ENCODE data around the gene KCNT2. TPM values are rescaled to one million over a fixed set of nuclear protein-coding genes. Genes with fewer than 3 reads are reported as not detected.
A peak's percentile ranks its signal among the peaks of the same experiment; 100 is the strongest.

KCNT2 gene
- polyA plus RNA-seq, 1 donor from 2014 or later, result 21.4 TPM

DNA sequence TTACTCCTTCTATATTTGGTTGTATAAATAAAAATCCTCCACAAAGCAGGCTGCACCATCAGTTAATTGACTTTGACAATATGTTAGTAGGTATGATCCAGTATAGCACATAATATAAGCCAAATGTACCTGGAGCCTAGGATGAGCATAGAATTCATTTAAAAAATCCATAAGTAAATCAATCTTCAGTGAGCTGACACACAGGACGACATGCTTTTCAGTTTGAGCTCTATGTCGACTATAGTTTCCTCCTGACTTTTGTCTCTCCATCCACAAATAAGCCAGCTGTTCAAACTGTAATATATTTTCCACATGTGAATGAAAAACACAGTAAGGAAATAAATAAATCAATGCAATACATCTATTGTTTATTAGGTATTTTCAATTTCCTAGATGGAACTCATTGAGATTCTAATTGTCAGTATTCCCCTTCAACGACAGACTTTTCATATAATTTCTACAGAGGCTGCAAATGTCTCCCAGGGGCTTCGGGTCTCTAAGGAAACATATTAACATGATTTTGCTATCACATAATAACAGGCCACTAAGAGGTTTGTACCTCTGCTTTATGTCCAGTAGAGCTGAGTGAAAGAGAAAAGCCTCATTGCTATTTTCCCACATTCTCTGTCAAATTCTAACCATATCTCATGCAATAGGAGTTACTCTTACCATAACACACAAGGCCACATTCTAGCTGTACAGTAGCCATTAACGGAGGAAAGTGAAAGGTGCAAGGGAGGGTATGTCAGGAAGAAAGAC lies 180.1 kb downstream of the KCNT2 start:
- H3K4me3 ChIP-seq (ENCODE audit: low read length), result no peak overlapping the region
- H3K9ac ChIP-seq (ENCODE audit: low read length), result no peak overlapping the region
- H3K9me2 ChIP-seq (ENCODE audit: insufficient read depth, low read length), result no peaks in the 10 kb centered on the region
- no peaks in the 10 kb centered on the region for H3F3A ChIP-seq (ENCODE audit: insufficient read depth, low read length, poor library complexity, severe bottlenecking)
- H3K9me3 ChIP-seq (ENCODE audit: low read length), result no peaks in the 10 kb centered on the region
- H2AFZ ChIP-seq (ENCODE audit: low read depth, low read length), result no peak overlapping the region
- H3K27me3 ChIP-seq (ENCODE audit: insufficient read depth, low read depth, low read length), result no peaks in the 10 kb centered on the region
- TF ChIP-seq TAF1 (IDR thresholded peaks at IDR 0.05; ENCODE audit: low read depth), result no peak
- no peak for TF ChIP-seq SMC3 (conservative IDR thresholded peaks at IDR 0.05; ENCODE audit: poor library complexity)
- TF ChIP-seq, protein P1, sequence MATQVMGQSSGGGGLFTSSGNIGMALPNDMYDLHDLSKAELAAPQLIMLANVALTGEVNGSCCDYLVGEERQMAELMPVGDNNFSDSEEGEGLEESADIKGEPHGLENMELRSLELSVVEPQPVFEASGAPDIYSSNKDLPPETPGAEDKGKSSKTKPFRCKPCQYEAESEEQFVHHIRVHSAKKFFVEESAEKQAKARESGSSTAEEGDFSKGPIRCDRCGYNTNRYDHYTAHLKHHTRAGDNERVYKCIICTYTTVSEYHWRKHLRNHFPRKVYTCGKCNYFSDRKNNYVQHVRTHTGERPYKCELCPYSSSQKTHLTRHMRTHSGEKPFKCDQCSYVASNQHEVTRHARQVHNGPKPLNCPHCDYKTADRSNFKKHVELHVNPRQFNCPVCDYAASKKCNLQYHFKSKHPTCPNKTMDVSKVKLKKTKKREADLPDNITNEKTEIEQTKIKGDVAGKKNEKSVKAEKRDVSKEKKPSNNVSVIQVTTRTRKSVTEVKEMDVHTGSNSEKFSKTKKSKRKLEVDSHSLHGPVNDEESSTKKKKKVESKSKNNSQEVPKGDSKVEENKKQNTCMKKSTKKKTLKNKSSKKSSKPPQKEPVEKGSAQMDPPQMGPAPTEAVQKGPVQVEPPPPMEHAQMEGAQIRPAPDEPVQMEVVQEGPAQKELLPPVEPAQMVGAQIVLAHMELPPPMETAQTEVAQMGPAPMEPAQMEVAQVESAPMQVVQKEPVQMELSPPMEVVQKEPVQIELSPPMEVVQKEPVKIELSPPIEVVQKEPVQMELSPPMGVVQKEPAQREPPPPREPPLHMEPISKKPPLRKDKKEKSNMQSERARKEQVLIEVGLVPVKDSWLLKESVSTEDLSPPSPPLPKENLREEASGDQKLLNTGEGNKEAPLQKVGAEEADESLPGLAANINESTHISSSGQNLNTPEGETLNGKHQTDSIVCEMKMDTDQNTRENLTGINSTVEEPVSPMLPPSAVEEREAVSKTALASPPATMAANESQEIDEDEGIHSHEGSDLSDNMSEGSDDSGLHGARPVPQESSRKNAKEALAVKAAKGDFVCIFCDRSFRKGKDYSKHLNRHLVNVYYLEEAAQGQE (IDR thresholded peaks at IDR 0.05; ENCODE audit: borderline replicate concordance), result no peak
- TF ChIP-seq MXI1 (conservative IDR thresholded peaks at IDR 0.05; ENCODE audit: poor library complexity, severe bottlenecking), result no peak
- no peak for TF ChIP-seq EZH2 (IDR thresholded peaks at IDR 0.05; ENCODE audit: borderline replicate concordance, insufficient read depth, low read length, poor library complexity, severe bottlenecking)
- TF ChIP-seq POLR2AphosphoS5 (IDR thresholded peaks at IDR 0.05), result no peak
- TF ChIP-seq, protein P2, sequence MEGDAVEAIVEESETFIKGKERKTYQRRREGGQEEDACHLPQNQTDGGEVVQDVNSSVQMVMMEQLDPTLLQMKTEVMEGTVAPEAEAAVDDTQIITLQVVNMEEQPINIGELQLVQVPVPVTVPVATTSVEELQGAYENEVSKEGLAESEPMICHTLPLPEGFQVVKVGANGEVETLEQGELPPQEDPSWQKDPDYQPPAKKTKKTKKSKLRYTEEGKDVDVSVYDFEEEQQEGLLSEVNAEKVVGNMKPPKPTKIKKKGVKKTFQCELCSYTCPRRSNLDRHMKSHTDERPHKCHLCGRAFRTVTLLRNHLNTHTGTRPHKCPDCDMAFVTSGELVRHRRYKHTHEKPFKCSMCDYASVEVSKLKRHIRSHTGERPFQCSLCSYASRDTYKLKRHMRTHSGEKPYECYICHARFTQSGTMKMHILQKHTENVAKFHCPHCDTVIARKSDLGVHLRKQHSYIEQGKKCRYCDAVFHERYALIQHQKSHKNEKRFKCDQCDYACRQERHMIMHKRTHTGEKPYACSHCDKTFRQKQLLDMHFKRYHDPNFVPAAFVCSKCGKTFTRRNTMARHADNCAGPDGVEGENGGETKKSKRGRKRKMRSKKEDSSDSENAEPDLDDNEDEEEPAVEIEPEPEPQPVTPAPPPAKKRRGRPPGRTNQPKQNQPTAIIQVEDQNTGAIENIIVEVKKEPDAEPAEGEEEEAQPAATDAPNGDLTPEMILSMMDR (IDR thresholded peaks at IDR 0.05; ENCODE audit: poor library complexity, severe bottlenecking), result no peak
- no peak for TF ChIP-seq EP300 (conservative IDR thresholded peaks at IDR 0.05; ENCODE audit: poor library complexity, severe bottlenecking)
- no peaks in the 10 kb centered on the region for H4K20me1 ChIP-seq (ENCODE audit: insufficient read depth)
- H3K27ac ChIP-seq (ENCODE audit: low read length), result peak overlapping the region; percentile 25
- no peaks in the 10 kb centered on the region for H3K79me2 ChIP-seq (replicated peaks; ENCODE audit: insufficient read depth, low read length)
- no peaks in the 10 kb centered on the region for H3K36me3 ChIP-seq (ENCODE audit: insufficient read depth, low read length)
- no peak overlapping the region for H3K4me2 ChIP-seq (ENCODE audit: low read length)

DNA sequence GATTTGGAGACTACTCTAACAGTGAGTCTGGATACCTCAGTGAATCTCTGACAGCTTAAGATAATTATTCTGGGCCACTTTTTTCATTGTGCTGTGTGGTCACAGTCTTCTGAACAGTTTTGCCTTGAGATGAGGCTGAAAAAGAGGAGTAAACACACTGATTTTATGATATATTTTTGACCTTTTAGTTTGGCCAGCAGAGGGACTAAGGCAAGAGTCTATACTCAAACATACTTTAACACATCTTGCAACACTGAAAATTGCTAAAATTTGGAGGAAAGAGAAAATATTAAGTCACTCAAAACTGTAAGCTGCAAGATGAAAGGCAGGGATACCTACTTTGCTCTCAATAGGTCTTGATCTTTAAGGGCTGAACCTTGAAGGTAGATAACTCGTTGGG lies 182.7 kb downstream of the KCNT2 start:
- TF ChIP-seq POLR2AphosphoS5 (IDR thresholded peaks at IDR 0.05) (no peak), EP300 (conservative IDR thresholded peaks at IDR 0.05; ENCODE audit: poor library complexity, severe bottlenecking) (no peak), SMC3 (conservative IDR thresholded peaks at IDR 0.05; ENCODE audit: poor library complexity) (no peak), EZH2 (IDR thresholded peaks at IDR 0.05; ENCODE audit: borderline replicate concordance, insufficient read depth, low read length, poor library complexity, severe bottlenecking) (no peak), MXI1 (conservative IDR thresholded peaks at IDR 0.05; ENCODE audit: poor library complexity, severe bottlenecking) (no peak), TAF1 (IDR thresholded peaks at IDR 0.05; ENCODE audit: low read depth) (no peak), RAD21 (conservative IDR thresholded peaks at IDR 0.05) (no peak)
- TF ChIP-seq, protein P1 (IDR thresholded peaks at IDR 0.05; ENCODE audit: borderline replicate concordance), result no peak
- TF ChIP-seq, protein P2 (IDR thresholded peaks at IDR 0.05; ENCODE audit: poor library complexity, severe bottlenecking), result no peak
- Histone ChIP-seq H4K20me1 (ENCODE audit: insufficient read depth) (no peaks in the 10 kb centered on the region), H3K9me3 (ENCODE audit: low read length) (no peaks in the 10 kb centered on the region), H3K4me3 (ENCODE audit: low read length) (no peak overlapping the region), H3K4me2 (ENCODE audit: low read length) (no peak overlapping the region), H3K9me2 (ENCODE audit: insufficient read depth, low read length) (no peaks in the 10 kb centered on the region), H3K27ac (ENCODE audit: low read length) (no peak overlapping the region), H3K27me3 (ENCODE audit: insufficient read depth, low read depth, low read length) (no peaks in the 10 kb centered on the region), H3K79me2 (replicated peaks; ENCODE audit: insufficient read depth, low read length) (no peaks in the 10 kb centered on the region), H3F3A (ENCODE audit: insufficient read depth, low read length, poor library complexity, severe bottlenecking) (no peaks in the 10 kb centered on the region), H3K9ac (ENCODE audit: low read length) (no peak overlapping the region), H3K36me3 (ENCODE audit: insufficient read depth, low read length) (no peaks in the 10 kb centered on the region), H2AFZ (ENCODE audit: low read depth, low read length) (no peak overlapping the region)

All from neural cell (in vitro differentiated cells).